Astrocyte of the hippocampus (primary cell): ENCODE measurements around the gene S100A2.
"Not testable (repeated sequence)": the region's sequence is repeated elsewhere in the genome, so short reads cannot be mapped to it uniquely, and the experiment has no call there.

Experiments used
- DNase-seq: peaks from one replicate; pipeline ENCODE4 v3.0.0; 2011; ENCODE audit warnings: low read depth, low spot score

The S100A2 gene

GRCh38 chr1:153588482-153588881, 22.8 kb upstream of the S100A2 start:
- no peak for DNase-seq

GRCh38 chr1:153588033-153588432, 22.4 kb upstream of the S100A2 start:
- DNase-seq = not testable (repeated sequence)

- DNase-seq = no peak
Measured at GRCh38 chr1:153587314-153587713, 21.7 kb upstream of the S100A2 start.

GRCh38 chr1:153586347-153586746, 20.7 kb upstream of the S100A2 start:
- DNase-seq = no peak

- no peak for DNase-seq
Measured at GRCh38 chr1:153585006-153585405, 19.4 kb upstream of the S100A2 start.

GRCh38 chr1:153583976-153584375, 18.3 kb upstream of the S100A2 start:
- DNase-seq = peak; percentile 27

- DNase-seq = not testable (repeated sequence)
Measured at GRCh38 chr1:153583514-153583913, 17.9 kb upstream of the S100A2 start.

- not testable (repeated sequence) for DNase-seq
Measured at GRCh38 chr1:153582836-153583235, 17.2 kb upstream of the S100A2 start.

- no peak for DNase-seq
Measured at GRCh38 chr1:153578936-153579335, 13.3 kb upstream of the S100A2 start.

- DNase-seq = no peak
Measured at GRCh38 chr1:153578490-153578889, 12.8 kb upstream of the S100A2 start.

- DNase-seq = no peak
Measured at GRCh38 chr1:153577624-153578051, 12.0 kb upstream of the S100A2 start.

GRCh38 chr1:153577138-153577537, 11.5 kb upstream of the S100A2 start:
- DNase-seq = no peak

- DNase-seq = not testable (repeated sequence)
Measured at GRCh38 chr1:153575497-153575896, 9.9 kb upstream of the S100A2 start.

- DNase-seq = not testable (repeated sequence)
Measured at GRCh38 chr1:153575081-153575491, 9.4 kb upstream of the S100A2 start.

- no peak for DNase-seq
Measured at GRCh38 chr1:153573351-153573750, 7.7 kb upstream of the S100A2 start.

GRCh38 chr1:153572569-153573015, 6.9 kb upstream of the S100A2 start:
- DNase-seq = peak; percentile 91

- no peak for DNase-seq
Measured at GRCh38 chr1:153571706-153572105, 6.1 kb upstream of the S100A2 start.

GRCh38 chr1:153570874-153571273, 5.2 kb upstream of the S100A2 start:
- no peak for DNase-seq

GRCh38 chr1:153569465-153569864, 3.8 kb upstream of the S100A2 start:
- DNase-seq = no peak

- DNase-seq = peak; percentile 95
Measured at GRCh38 chr1:153568367-153569099, 2.9 kb upstream of the S100A2 start.

GRCh38 chr1:153567621-153568366, 2.1 kb upstream of the S100A2 start:
- DNase-seq = peak; percentile 57

- peak; percentile 99 for DNase-seq
Measured at GRCh38 chr1:153566414-153567371, 1.0 kb upstream of the S100A2 start.
